HepG2 (cell line): Measurements from ENCODE around the gene ZNHIT1.

Experiments
- HDAC2 ChIP-seq: sonication (generic); formaldehyde crosslinking; IDR thresholded peaks from 2 replicates; pipeline ENCODE4 v1.4.0; 2020; ENCODE audit warnings: missing genetic modification reagents
- HNF4G ChIP-seq, 2 experiments: sonication (generic) in 1 of 2; formaldehyde crosslinking in 1 of 2; IDR thresholded peaks; 2 replicates each; pipeline versions ENCODE4 v1.4.0 to v1.6.1; 2011 to 2020; ENCODE audit warnings: borderline replicate concordance in 2 of 2, low read depth in 2 of 2, mild to moderate bottlenecking in 2 of 2, low read length in 1 of 2, missing genetic modification reagents in 1 of 2, moderate library complexity in 1 of 2
- POLR2A ChIP-seq, 2 experiments: IDR thresholded peaks; 2 replicates each; pipeline ENCODE4 v1.6.1; 2011; ENCODE audit warnings: low read depth in 2 of 2, low read length in 2 of 2, mild to moderate bottlenecking in 1 of 2, moderate library complexity in 1 of 2; ENCODE audit not compliant: insufficient read depth in 1 of 2
- REXO4 ChIP-seq: sonication (generic); formaldehyde crosslinking; IDR thresholded peaks from 2 replicates; pipeline ENCODE4 v1.8.0; 2022; ENCODE audit warnings: missing genetic modification reagents, mild to moderate bottlenecking, borderline replicate concordance
- TMF1 ChIP-seq: sonication (generic); formaldehyde crosslinking; IDR thresholded peaks from 2 replicates; pipeline ENCODE4 v1.8.1; 2022; ENCODE audit warnings: low read depth, missing genetic modification reagents
- ZFP36 ChIP-seq: fragments of 150-350 bp; IDR thresholded peaks from 2 replicates; pipeline ENCODE4 v1.6.1; 2018; ENCODE audit warnings: borderline replicate concordance, low read length, low read depth; ENCODE audit not compliant: partially characterized antibody
- ZSCAN20 ChIP-seq: sonication (generic); formaldehyde crosslinking; IDR thresholded peaks from 2 replicates; pipeline ENCODE4 v1.4.0; 2020; ENCODE audit warnings: missing genetic modification reagents, mild to moderate bottlenecking, borderline replicate concordance

DNA sequence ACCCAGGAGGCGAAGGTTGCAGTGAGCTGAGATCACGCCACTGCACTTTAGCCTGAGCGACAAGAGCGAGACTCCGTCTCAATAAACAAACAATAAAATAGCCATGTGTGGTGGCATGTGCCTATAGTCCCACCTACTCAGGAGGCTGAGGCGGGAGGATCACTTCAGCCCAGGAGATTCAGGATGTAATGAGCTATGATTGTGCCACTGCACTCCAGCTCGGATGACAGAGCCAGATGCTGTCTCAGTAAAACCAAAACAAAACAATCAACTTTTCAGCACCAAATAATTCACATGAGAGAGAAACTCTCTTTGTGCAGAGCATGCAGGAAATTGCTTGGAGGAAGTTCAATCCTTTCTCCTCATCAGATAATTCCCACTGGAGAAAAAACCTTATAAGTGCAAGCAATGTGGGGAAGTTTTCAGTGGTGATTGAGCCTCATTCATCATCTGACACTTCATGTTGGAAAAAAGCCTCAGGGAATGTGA is 40.3 kb downstream of the ZNHIT1 start:
- TF ChIP-seq ZSCAN20 (CRISPR knock-in tag) (no peak), REXO4 (CRISPR knock-in tag) (no peak), TMF1 (CRISPR knock-in tag) (no peak), HDAC2 (CRISPR knock-in tag) (no peak), HNF4G (IDR thresholded peaks at IDR 0.05; ENCODE audit: borderline replicate concordance, low read depth, low read length) (no peak), HNF4G (CRISPR knock-in tag; IDR thresholded peaks at IDR 0.05; ENCODE audit: borderline replicate concordance, low read depth) (no peak), ZFP36 (no peak), POLR2A (IDR thresholded peaks at IDR 0.05; ENCODE audit: insufficient read depth in 1 of 2, low read depth in 2 of 2, low read length in 2 of 2) (no peak)
